Measurements from ENCODE around the gene ZDHHC4. TPM values are rescaled to one million over a fixed set of nuclear protein-coding genes. Genes with fewer than 3 reads are reported as not detected.
"Not testable (repeated sequence)": the region's sequence is repeated elsewhere in the genome, so short reads cannot be mapped to it uniquely, and the experiment has no call there.

Gene ZDHHC4
- total RNA-seq, 1 donor from 2014 or later, result 5.1 TPM

- Histone ChIP-seq H3K27ac (no peak overlapping the region), H3K36me3 (peaks cover 0 to 2% of the 10 kb centered on the region in 2 donors), H3K4me1 (no peaks in the 10 kb centered on the region), H3K27me3 (no peaks in the 10 kb centered on the region), H3K4me3 (no peak overlapping the region), H3K9me3 (no peaks in the 10 kb centered on the region)
- intact Hi-C loops (cut with DNase I), result no loop called here
- no peak for DNase-seq (ENCODE audit: low spot score in 2 of 2)
- TF ChIP-seq CTCF (IDR thresholded peaks at IDR 0.05), result no peak
Observed at GRCh38 chr7:6630007-6630849, 53.0 kb downstream of the ZDHHC4 start.

DNA sequence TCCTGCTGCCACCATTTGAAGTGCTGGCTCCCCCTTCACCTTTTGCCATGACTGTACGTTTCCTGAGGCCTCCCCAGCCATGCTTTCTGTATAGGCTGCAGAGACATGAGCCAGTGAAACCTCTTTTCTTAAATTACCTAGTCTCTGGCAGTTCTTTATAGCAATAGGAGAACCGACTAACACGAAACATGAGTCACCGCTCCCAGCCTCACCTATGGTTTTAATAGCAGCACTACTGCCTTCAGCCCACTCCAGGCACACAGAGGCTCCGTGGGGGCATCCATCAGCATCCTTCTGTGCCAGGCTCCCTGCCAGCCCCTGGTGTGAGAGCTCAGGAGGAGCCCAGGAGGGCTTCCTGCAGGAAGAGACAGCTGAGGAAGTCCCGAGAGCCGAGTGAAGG is 54.4 kb downstream of the ZDHHC4 start:
- Histone ChIP-seq H3K9me3 (no peaks in the 10 kb centered on the region), H3K27me3 (no peaks in the 10 kb centered on the region), H3K36me3 (no peaks in the 10 kb centered on the region), H3K4me1 (peaks cover under 1 to 4% of the 10 kb centered on the region in 2 donors), H3K4me3 (no peak overlapping the region), H3K27ac (no peak overlapping the region)
- TF ChIP-seq CTCF (IDR thresholded peaks at IDR 0.05), result no peak
- intact Hi-C loops (cut with DNase I), result no loop called here
- no peak for DNase-seq (ENCODE audit: low spot score in 2 of 2)

DNA sequence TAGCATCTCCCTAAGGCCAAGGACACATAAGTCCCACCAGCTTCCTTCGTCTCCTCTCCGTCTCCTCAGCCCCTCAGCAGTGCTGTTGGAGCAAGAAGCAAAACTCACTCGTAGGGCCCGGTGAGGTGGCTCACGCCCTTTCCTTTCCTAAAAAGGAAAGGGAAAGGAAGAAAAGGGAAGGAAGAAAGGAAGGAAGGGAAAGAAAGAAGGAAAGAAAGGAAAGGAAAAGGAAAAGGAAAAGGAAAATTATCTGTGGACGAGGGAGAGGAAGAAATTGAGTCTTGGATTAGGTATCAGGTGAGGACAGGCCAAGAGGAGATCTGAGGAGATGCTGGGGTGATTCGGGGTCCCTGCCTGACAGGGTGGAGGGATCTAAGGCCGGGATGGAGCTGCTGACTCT is 56.8 kb downstream of the ZDHHC4 start:
- Histone ChIP-seq H3K4me3 (no peak overlapping the region), H3K9me3 (no peaks in the 10 kb centered on the region), H3K36me3 (no peaks in the 10 kb centered on the region), H3K27ac (no peak overlapping the region), H3K4me1 (peaks cover 4 to 12% of the 10 kb centered on the region in 2 donors), H3K27me3 (no peaks in the 10 kb centered on the region)
- no peak for DNase-seq (ENCODE audit: low spot score in 2 of 2)
- intact Hi-C loops (cut with DNase I), result no loop called here
- TF ChIP-seq CTCF (IDR thresholded peaks at IDR 0.05), result no peak

DNA sequence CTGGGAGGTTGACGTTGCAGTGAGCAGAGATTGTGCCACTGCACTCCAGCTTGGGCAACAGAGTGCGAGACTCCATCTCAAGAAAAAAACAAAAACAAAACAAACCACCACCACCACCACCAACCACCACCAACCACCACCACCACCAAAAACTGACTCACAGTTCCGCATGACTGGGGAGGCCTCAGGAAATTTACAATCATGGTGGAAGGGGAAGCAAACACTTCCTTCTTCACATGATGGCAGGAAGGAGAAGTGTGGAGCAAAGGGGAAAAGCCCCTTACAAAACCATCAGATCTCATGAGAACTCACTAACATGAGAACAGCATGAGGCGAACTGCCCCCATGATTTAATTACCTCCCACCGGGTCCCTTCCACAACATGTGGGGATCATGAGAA is 57.7 kb downstream of the ZDHHC4 start:
- not testable (repeated sequence) for H3K27ac ChIP-seq; H3K4me3 ChIP-seq; H3K27me3 ChIP-seq; H3K36me3 ChIP-seq; DNase-seq (ENCODE audit: low spot score in 2 of 2); H3K9me3 ChIP-seq
- peaks cover 4 to 12% of the 10 kb centered on the region in 2 donors for H3K4me1 ChIP-seq
- intact Hi-C loops (cut with DNase I), result loop anchor here (5.0 kb wide), 1 partner anchor 72 kb away; the partner anchor contains the start of gene ZNF12

DNA sequence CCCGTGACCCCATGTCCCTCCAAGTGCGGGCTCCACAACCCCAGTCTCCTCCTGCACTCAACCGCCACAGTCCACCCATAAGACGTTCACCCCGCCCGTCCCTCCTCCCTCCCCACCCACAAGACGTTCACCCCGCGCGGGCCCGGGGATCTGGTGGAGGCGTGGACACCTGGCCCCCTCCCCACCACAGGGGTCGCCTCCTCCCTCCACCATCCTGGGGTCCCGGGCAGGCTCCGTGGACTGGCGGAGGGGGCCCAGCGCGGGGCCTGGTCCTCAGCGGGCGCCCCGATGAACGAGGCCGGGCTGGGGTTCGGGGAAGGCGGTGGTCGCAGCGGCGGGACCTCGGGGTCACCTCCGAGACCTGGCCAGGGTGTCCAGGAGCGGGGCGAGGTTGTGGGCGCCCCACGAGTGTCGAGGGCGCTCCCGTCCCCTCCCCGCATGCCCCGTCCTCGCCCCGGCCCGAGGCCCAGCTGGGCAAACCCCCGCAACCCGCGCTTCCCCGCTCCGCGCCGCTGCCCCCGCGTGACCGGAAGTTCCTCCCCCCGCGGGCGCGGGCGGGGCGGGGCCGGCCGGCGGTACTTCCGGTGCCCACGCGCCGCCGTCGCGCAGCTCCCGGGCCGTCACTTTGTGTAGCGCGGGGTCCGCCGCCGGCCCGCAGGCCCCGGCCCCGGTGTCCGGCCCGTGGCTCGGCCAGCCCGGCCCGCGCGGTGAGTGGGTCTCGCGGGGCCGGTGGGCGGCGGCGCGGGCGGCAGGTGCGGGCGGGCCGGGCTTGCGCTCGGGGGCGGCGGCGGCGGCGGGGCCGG is 59.7 kb downstream of the ZDHHC4 start, which contains the start of gene ZNF316:
ZNF316 (plus strand) TSS at position 578 of the 803 bp plus-strand sequence. CDS start 5,092 bp downstream, outside the sequence.
- H3K4me3 ChIP-seq, result peak within 1 kb of the TSS; percentile 97 to 99
- H3K4me1 ChIP-seq, result peaks cover 4 to 12% of the 10 kb centered on the region in 2 donors
- H3K27ac ChIP-seq, result peak within 1 kb of the TSS; percentile 82
- TF ChIP-seq CTCF (IDR thresholded peaks at IDR 0.05), result no peak
- peaks cover 0 to 16% of the 10 kb centered on the region in 2 donors for H3K36me3 ChIP-seq
- H3K27me3 ChIP-seq, result no peaks in the 10 kb centered on the region
- no peaks in the 10 kb centered on the region for H3K9me3 ChIP-seq
- peak in 1 of 2 donors; percentile 75 for DNase-seq (ENCODE audit: low spot score in 2 of 2)
- intact Hi-C loops (cut with DNase I), result loop anchor here (5.0 kb wide), 1 partner anchor 70 kb away; the partner anchor contains the start of gene ZNF12

All from ascending aorta (tissue), 2 donors.